GM23248 (cell line): ENCODE data around the gene CAPNS1. TPM values are rescaled to one million over a fixed set of nuclear protein-coding genes. Genes with fewer than 3 reads are reported as not detected.

Experiments
- DNase-seq: peaks from one replicate; pipeline ENCODE4 v3.0.0-alpha.2; 2015
- H2AFZ ChIP-seq: fragments of 200-600 bp; sonication (generic); 2 replicates; pipeline ENCODE4 v1.6.1; 2016; ENCODE audit warnings: antibody characterized with exemption
- H3F3A ChIP-seq: fragments of 200-600 bp; sonication (generic); 2 replicates; pipeline ENCODE4 v1.6.1; 2016; ENCODE audit warnings: mild to moderate bottlenecking, antibody characterized with exemption, mixed run types; ENCODE audit not compliant: insufficient read depth
- H3K27ac ChIP-seq: fragments of 200-600 bp; sonication (generic); 2 replicates; pipeline ENCODE4 v1.5.1; 2016; ENCODE audit warnings: mild to moderate bottlenecking
- H3K27me3 ChIP-seq: fragments of 200-600 bp; sonication (generic); replicated peaks from 2 replicates; pipeline ENCODE4 v1.6.1; 2016; ENCODE audit warnings: mild to moderate bottlenecking; ENCODE audit not compliant: insufficient read depth
- H3K36me3 ChIP-seq: fragments of 200-600 bp; sonication (generic); 2 replicates; pipeline ENCODE4 v1.6.1; 2016; ENCODE audit warnings: low read depth, mild to moderate bottlenecking
- H3K4me1 ChIP-seq: fragments of 200-600 bp; sonication (generic); 2 replicates; pipeline ENCODE4 v1.6.1; 2016; ENCODE audit warnings: mild to moderate bottlenecking; ENCODE audit not compliant: insufficient read depth
- H3K4me2 ChIP-seq: fragments of 200-600 bp; sonication (generic); one replicate; pipeline ENCODE4 v1.6.1; 2016; ENCODE audit warnings: mild to moderate bottlenecking; ENCODE audit not compliant: unreplicated experiment
- H3K4me3 ChIP-seq: fragments of 200-600 bp; sonication (generic); 2 replicates; pipeline ENCODE4 v1.5.1; 2016; ENCODE audit warnings: mild to moderate bottlenecking
- H3K79me2 ChIP-seq: fragments of 200-600 bp; sonication (generic); 2 replicates; pipeline ENCODE4 v1.6.1; 2016; ENCODE audit warnings: mild to moderate bottlenecking; ENCODE audit not compliant: insufficient read depth
- H3K9ac ChIP-seq: fragments of 200-600 bp; sonication (generic); 2 replicates; pipeline ENCODE4 v1.6.1; 2016; ENCODE audit warnings: mild to moderate bottlenecking
- H3K9me2 ChIP-seq: fragments of 200-600 bp; sonication (generic); 2 replicates; pipeline ENCODE4 v1.6.1; 2016; ENCODE audit warnings: mixed run types, mild to moderate bottlenecking, moderate library complexity; ENCODE audit not compliant: insufficient read depth
- H3K9me3 ChIP-seq: fragments of 200-600 bp; sonication (generic); one replicate; pipeline ENCODE4 v1.6.1; 2017; ENCODE audit warnings: low read depth
- H4K20me1 ChIP-seq: fragments of 200-600 bp; sonication (generic); 2 replicates; pipeline ENCODE4 v1.6.0; 2016; ENCODE audit not compliant: insufficient read depth
- EZH2 ChIP-seq: fragments of 200-600 bp; sonication (generic); IDR thresholded peaks from 2 replicates; pipeline ENCODE4 v1.6.1; 2018; ENCODE audit warnings: antibody characterized with exemption, mild to moderate bottlenecking; ENCODE audit not compliant: insufficient read depth, poor library complexity, severe bottlenecking
- EZH2phosphoT487 ChIP-seq: fragments of 200-600 bp; sonication (generic); IDR thresholded peaks from 2 replicates; pipeline ENCODE4 v1.6.1; 2018; ENCODE audit warnings: antibody characterized with exemption, moderate library complexity, mild to moderate bottlenecking, low read depth; ENCODE audit not compliant: insufficient read depth
- WGBS, 2 experiments: methylation state at CpG; one replicate each; pipeline ENCODE4 v1.1.6; 2015 to 2017; ENCODE audit warnings: low lambda C conversion rate in 2 of 2, low coverage in 1 of 2; ENCODE audit errors: missing lambda C conversion rate in 2 of 2; 5-methylcytosine and 5-hydroxymethylcytosine counted together
- in situ Hi-C: fragments of 300-500 bp; cut with MboI; formaldehyde crosslinking; loops from 2 replicates; pipeline ENCODE4 v1.15.0; 2020
- polyA plus RNA-seq: library from polyadenylated mRNA; unstranded; fragments of >200 nt; fragmentation: Nextera tagmentation; extraction: Ambion mirVana; gene quantifications from 2 replicates; pipeline ENCODE4 v1.2.1, GENCODE V29; 2016
- total RNA-seq: library from RNA; depleted of rRNA; stranded (reverse); fragments of >200 nt; shearing (Covaris generic); gene quantifications from 2 replicates; pipeline ENCODE4 v1.2.3, GENCODE V29; 2014; rRNA removed

The CAPNS1 gene
- total and polyA plus RNA-seq, 2 experiments from 2014 or later = 353 to 540 TPM

- 95 to 98% methylated on average over 2 of the region's 2 CpGs for WGBS, 2 experiments
- H3K36me3 ChIP-seq = no peaks in the 10 kb centered on the region; the same call in 1 of the 2 replicates
- H3K4me2 ChIP-seq = no peak overlapping the region
- in situ Hi-C loops = no loop called here
- no peak overlapping the region for H3K27ac ChIP-seq
- H3K79me2 ChIP-seq = no peaks in the 10 kb centered on the region
- no peaks in the 10 kb centered on the region for H3K9me3 ChIP-seq
- no peaks in the 10 kb centered on the region for H3K4me1 ChIP-seq
- TF ChIP-seq EZH2 = no peak
- TF ChIP-seq EZH2phosphoT487 = no peak
- no peaks in the 10 kb centered on the region for H3F3A ChIP-seq
- DNase-seq = no peak
- no peaks in the 10 kb centered on the region for H4K20me1 ChIP-seq
- no peaks in the 10 kb centered on the region for H3K27me3 ChIP-seq
- no peak overlapping the region for H2AFZ ChIP-seq
- H3K4me3 ChIP-seq = no peak overlapping the region
- no peak overlapping the region for H3K9ac ChIP-seq
- no peaks in the 10 kb centered on the region for H3K9me2 ChIP-seq
These were observed 56.4 kb downstream of the CAPNS1 start for GRCh38 chr19:36196249-36196648.

GRCh38 chr19:36198119-36198518 is 58.3 kb downstream of the CAPNS1 start:
- Histone ChIP-seq H3K9me2 (no peaks in the 10 kb centered on the region), H3F3A (no peaks in the 10 kb centered on the region), H3K9ac (no peak overlapping the region), H3K4me2 (no peak overlapping the region), H3K27me3 (no peaks in the 10 kb centered on the region), H3K36me3 (no peaks in the 10 kb centered on the region; the same call in 1 of the 2 replicates), H3K4me3 (no peak overlapping the region), H2AFZ (no peak overlapping the region), H3K27ac (no peak overlapping the region), H3K9me3 (no peaks in the 10 kb centered on the region), H3K4me1 (no peaks in the 10 kb centered on the region), H4K20me1 (no peaks in the 10 kb centered on the region), H3K79me2 (no peaks in the 10 kb centered on the region)
- TF ChIP-seq EZH2phosphoT487 (no peak), EZH2 (no peak)
- no peak for DNase-seq
- 83 to 97% methylated on average over 2 of the region's 2 CpGs for WGBS, 2 experiments
- in situ Hi-C loops = no loop called here

Other genes starting within 250 kb of the CAPNS1 start
- gene NFKBID, start 239.5 kb upstream of the CAPNS1 start, total RNA-seq = 5.0 and 7.6 TPM in 2 replicates
- 3.9 and 7.1 TPM in 2 replicates for gene NFKBID, start 239.5 kb upstream of the CAPNS1 start, polyA plus RNA-seq
- not detected in 2 replicates for gene HCST, start 237.5 kb upstream of the CAPNS1 start, total RNA-seq
- gene HCST, start 237.5 kb upstream of the CAPNS1 start, polyA plus RNA-seq = 9.1 and 11.3 TPM in 2 replicates
- gene TYROBP, start 231.8 kb upstream of the CAPNS1 start, total RNA-seq = not detected in 2 replicates
- not detected in 2 replicates for gene TYROBP, start 231.8 kb upstream of the CAPNS1 start, polyA plus RNA-seq
- 5.3 and 9.4 TPM in 2 replicates for gene LRFN3, start 203.7 kb upstream of the CAPNS1 start, total RNA-seq
- 7.1 and 7.5 TPM in 2 replicates for gene LRFN3, start 203.7 kb upstream of the CAPNS1 start, polyA plus RNA-seq
- 38.3 and 49.7 TPM in 2 replicates for gene SDHAF1, start 144.9 kb upstream of the CAPNS1 start, total RNA-seq
- gene SDHAF1, start 144.9 kb upstream of the CAPNS1 start, polyA plus RNA-seq = 17.2 and 20.3 TPM in 2 replicates
- gene SYNE4, start 131.3 kb upstream of the CAPNS1 start, total RNA-seq = not detected in 2 replicates
- 0.11 and 0.31 TPM in 2 replicates for gene SYNE4, start 131.3 kb upstream of the CAPNS1 start, polyA plus RNA-seq
- gene ALKBH6, start 125.9 kb upstream of the CAPNS1 start, total RNA-seq = 32.1 and 34.1 TPM in 2 replicates
- gene ALKBH6, start 125.9 kb upstream of the CAPNS1 start, polyA plus RNA-seq = 25.6 and 29.2 TPM in 2 replicates
- 10.9 and 14.9 TPM in 2 replicates for gene CLIP3, start 107.2 kb upstream of the CAPNS1 start, total RNA-seq
- 48.2 and 49.0 TPM in 2 replicates for gene CLIP3, start 107.2 kb upstream of the CAPNS1 start, polyA plus RNA-seq
- gene THAP8, start 85.8 kb upstream of the CAPNS1 start, total RNA-seq = 3.8 and 8.2 TPM in 2 replicates
- 11.8 and 12.8 TPM in 2 replicates for gene THAP8, start 85.8 kb upstream of the CAPNS1 start, polyA plus RNA-seq
- gene WDR62, start 85.2 kb upstream of the CAPNS1 start, total RNA-seq = 2.8 and 3.4 TPM in 2 replicates
- gene WDR62, start 85.2 kb upstream of the CAPNS1 start, polyA plus RNA-seq = 2.6 and 2.7 TPM in 2 replicates
- gene OVOL3, start 28.9 kb upstream of the CAPNS1 start, total RNA-seq = not detected in 2 replicates
- not detected in 2 replicates for gene OVOL3, start 28.9 kb upstream of the CAPNS1 start, polyA plus RNA-seq
- gene POLR2I, start 25.2 kb upstream of the CAPNS1 start, total RNA-seq = 44.1 and 44.4 TPM in 2 replicates
- gene POLR2I, start 25.2 kb upstream of the CAPNS1 start, polyA plus RNA-seq = 130 and 143 TPM in 2 replicates
- 221 and 304 TPM in 2 replicates for gene TBCB, start 24.6 kb upstream of the CAPNS1 start, total RNA-seq
- gene TBCB, start 24.6 kb upstream of the CAPNS1 start, polyA plus RNA-seq = 279 and 292 TPM in 2 replicates
- gene COX7A1, start 12.4 kb downstream of the CAPNS1 start, total RNA-seq = 8.4 and 9.2 TPM in 2 replicates
- gene COX7A1, start 12.4 kb downstream of the CAPNS1 start, polyA plus RNA-seq = 93.2 and 95.6 TPM in 2 replicates
- gene ZNF565, start 74.6 kb downstream of the CAPNS1 start, total RNA-seq = 1.6 and 2.1 TPM in 2 replicates
- gene ZNF565, start 74.6 kb downstream of the CAPNS1 start, polyA plus RNA-seq = 2.6 and 3.4 TPM in 2 replicates
- gene ZNF146, start 75.0 kb downstream of the CAPNS1 start, total RNA-seq = 63.2 and 64.6 TPM in 2 replicates
- 55.7 and 60.0 TPM in 2 replicates for gene ZNF146, start 75.0 kb downstream of the CAPNS1 start, polyA plus RNA-seq
- gene ZFP14, start 239.1 kb downstream of the CAPNS1 start, total RNA-seq = 1.7 and 3.0 TPM in 2 replicates
- gene ZFP14, start 239.1 kb downstream of the CAPNS1 start, polyA plus RNA-seq = 1.2 and 1.5 TPM in 2 replicates